Activated CD8-positive, alpha-beta T cell treated with anti-CD3 and anti-CD28 coated beads for 36 hours (primary cell): ENCODE data around the gene TARS3. TPM values are rescaled to one million over a fixed set of nuclear protein-coding genes. Genes with fewer than 3 reads are reported as not detected.

Source experiments
- ATAC-seq: fragments of 200-7000 bp; cut with Tn5 transposase; one replicate; pipeline ENCODE4 v1.10.0; 2021; ENCODE audit warnings: mild to moderate bottlenecking, moderate library complexity
- CTCF ChIA-PET: fragments of 350-600 bp; sonication (Branson Sonifier 250); formaldehyde crosslinking; loops from one replicate; lab custom pipeline; 2021; ENCODE audit warnings: antibody characterized with exemption; lab: Charles Lee
- POLR2A ChIA-PET: fragments of 350-600 bp; sonication (Branson Sonifier 250); formaldehyde crosslinking; loops from one replicate; lab custom pipeline; 2021; ENCODE audit warnings: antibody characterized with exemption; lab: Charles Lee
- DNase-seq: peaks from one replicate; pipeline ENCODE4 v3.0.0-alpha.2; 2020
- H3K27ac Mint-ChIP-seq: one replicate; pipeline ENCODE4 v1.8.0; 2021; ENCODE audit warnings: mild to moderate bottlenecking, mixed read lengths
- H3K27me3 Mint-ChIP-seq: one replicate; pipeline ENCODE4 v1.8.0; 2021; ENCODE audit warnings: mixed read lengths
- H3K36me3 Mint-ChIP-seq: one replicate; pipeline ENCODE4 v1.8.0; 2021; ENCODE audit warnings: low read depth, mixed read lengths
- H3K4me1 Mint-ChIP-seq: one replicate; pipeline ENCODE4 v1.8.0; 2021; ENCODE audit warnings: low read depth, mixed read lengths
- H3K4me3 Mint-ChIP-seq: one replicate; pipeline ENCODE4 v1.8.0; 2021; ENCODE audit warnings: mild to moderate bottlenecking, moderate library complexity, mixed read lengths
- H3K9me3 Mint-ChIP-seq: one replicate; pipeline ENCODE4 v1.8.0; 2021; ENCODE audit warnings: mixed read lengths
- CTCF ChIP-seq: fragments of 200-600 bp; IDR thresholded peaks from one replicate; pipeline ENCODE4 v1.8.0; 2022; ENCODE audit warnings: antibody characterized with exemption, mild to moderate bottlenecking
- intact Hi-C: fragments of 100-400 bp; cut with micrococcal nuclease; formaldehyde crosslinking; loops from one replicate; pipeline ENCODE4 v1.10.0; 2022
- total RNA-seq, 2 experiments: library from RNA; stranded (reverse); gene quantifications; one replicate each; pipeline ENCODE4 v1.2.3, GENCODE V29; 2021

TARS3 gene
- total RNA-seq, 2 experiments from 2014 or later: 7.2 to 8.3 TPM

- CTCF ChIA-PET: interaction anchor here (1.1 kb wide), 1 partner anchor 32 kb away, joined by 3 read pairs; no protein-coding TSS in a partner anchor
- POLR2A ChIA-PET: no interaction called here
- Mint-ChIP-seq H3K27me3 (no peaks in the 10 kb centered on the region), H3K9me3 (peaks cover 5% of the 10 kb centered on the region), H3K27ac (no peak overlapping the region), H3K4me1 (peaks cover 17% of the 10 kb centered on the region), H3K36me3 (peaks cover 22% of the 10 kb centered on the region), H3K4me3 (peak overlapping the region; percentile 41)
- intact Hi-C loops: no loop called here
- TF ChIP-seq CTCF: no peak
- DNase-seq (no peak), ATAC-seq (no peak)
Observed at GRCh38 chr15:101725073-101725472, 800 bp upstream of the TARS3 start.

- no peak for DNase-seq
- Mint-ChIP-seq H3K27ac (peak overlapping the region; percentile 30), H3K4me3 (peak overlapping the region; percentile 41), H3K9me3 (peaks cover 5% of the 10 kb centered on the region), H3K36me3 (peaks cover 25% of the 10 kb centered on the region), H3K27me3 (no peaks in the 10 kb centered on the region), H3K4me1 (peaks cover 17% of the 10 kb centered on the region)
- POLR2A ChIA-PET: interaction anchor here (1.2 kb wide), 1 partner anchor 14 kb away, joined by 3 read pairs; no protein-coding TSS in a partner anchor
- intact Hi-C loops: no loop called here
- ATAC-seq: no peak
- TF ChIP-seq CTCF: no peak
- CTCF ChIA-PET: interaction anchor here (0.7 to 1.5 kb wide), 2 partner anchors 71 to 73 kb away, joined by 3 to 4 read pairs; partner anchors contain the start of gene TM2D3
Observed at GRCh38 chr15:101724675-101725005, 367 bp upstream of the TARS3 start.

GRCh38 chr15:101723171-101723873 lies 951 bp downstream of the TARS3 start:
- ATAC-seq: peak; percentile 58
- ChIA-PET CTCF (interaction anchor here (1.1 to 1.8 kb wide), 4 partner anchors 17 to 82 kb away, joined by 3 to 5 read pairs (median 4); partner anchors contain the start of gene TM2D3), POLR2A (interaction anchor here (0.8 to 1.3 kb wide), 5 partner anchors 10 to 429 kb away, joined by 3 to 5 read pairs (median 4); partner anchors contain the start of genes SNRPA1 and TM2D3)
- peaks cover 17% of the 10 kb centered on the region for H3K4me1 Mint-ChIP-seq
- H3K27ac Mint-ChIP-seq: peak overlapping the region; percentile 93
- no peak for TF ChIP-seq CTCF
- H3K4me3 Mint-ChIP-seq: peak overlapping the region; percentile 76
- DNase-seq: peak; percentile 80
- H3K36me3 Mint-ChIP-seq: peaks cover 33% of the 10 kb centered on the region
- H3K27me3 Mint-ChIP-seq: no peaks in the 10 kb centered on the region
- peaks cover 5% of the 10 kb centered on the region for H3K9me3 Mint-ChIP-seq
- intact Hi-C loops: no loop called here

- DNase-seq (no peak), ATAC-seq (no peak)
- ChIA-PET CTCF (interaction anchor here (0.9 kb wide), 1 partner anchor 26 kb away, joined by 3 read pairs; no protein-coding TSS in a partner anchor), POLR2A (interaction anchor here (0.6 kb wide), 1 partner anchor 467 kb away, joined by 4 read pairs; the partner anchor contains the start of gene CHSY1)
- no peaks in the 10 kb centered on the region for H3K27me3 Mint-ChIP-seq
- H3K4me1 Mint-ChIP-seq: peaks cover 17% of the 10 kb centered on the region
- H3K36me3 Mint-ChIP-seq: peaks cover 40% of the 10 kb centered on the region
- H3K4me3 Mint-ChIP-seq: no peak overlapping the region
- H3K9me3 Mint-ChIP-seq: peaks cover 5% of the 10 kb centered on the region
- TF ChIP-seq CTCF: no peak
- H3K27ac Mint-ChIP-seq: no peak overlapping the region
- intact Hi-C loops: no loop called here
Observed at GRCh38 chr15:101718896-101719295, 5.4 kb downstream of the TARS3 start.

GRCh38 chr15:101712078-101712477 lies 12.2 kb downstream of the TARS3 start:
- Mint-ChIP-seq H3K36me3 (peaks cover 26% of the 10 kb centered on the region), H3K27ac (no peak overlapping the region), H3K27me3 (no peaks in the 10 kb centered on the region), H3K9me3 (no peaks in the 10 kb centered on the region), H3K4me1 (peaks cover 4% of the 10 kb centered on the region), H3K4me3 (no peak overlapping the region)
- intact Hi-C loops: no loop called here
- POLR2A ChIA-PET: interaction anchor here (1.1 kb wide), 1 partner anchor 11 kb away, joined by 5 read pairs; no protein-coding TSS in a partner anchor
- no peak for TF ChIP-seq CTCF
- CTCF ChIA-PET: interaction anchor here (1.8 kb wide), 1 partner anchor 71 kb away, joined by 6 read pairs; no protein-coding TSS in a partner anchor
- DNase-seq: no peak
- no peak for ATAC-seq
